Dermis blood vessel endothelial cell (primary cell): Measurements from ENCODE around the gene FABP6. TPM values are rescaled to one million over a fixed set of nuclear protein-coding genes. Genes with fewer than 3 reads are reported as not detected.
"Not testable (repeated sequence)": the region's sequence is repeated elsewhere in the genome, so short reads cannot be mapped to it uniquely, and the experiment has no call there.

ENCODE experiments used
- DNase-seq: peaks from one replicate; pipeline ENCODE4 v3.0.0; 2010
- total RNA-seq: library from RNA; depleted of rRNA; stranded (reverse); fragments of >200 nt; gene quantifications from 2 replicates; pipeline ENCODE4 v1.2.3, GENCODE V29; 2014

The FABP6 gene
- total RNA-seq, 1 donor from 2014 or later: not detected

DNA sequence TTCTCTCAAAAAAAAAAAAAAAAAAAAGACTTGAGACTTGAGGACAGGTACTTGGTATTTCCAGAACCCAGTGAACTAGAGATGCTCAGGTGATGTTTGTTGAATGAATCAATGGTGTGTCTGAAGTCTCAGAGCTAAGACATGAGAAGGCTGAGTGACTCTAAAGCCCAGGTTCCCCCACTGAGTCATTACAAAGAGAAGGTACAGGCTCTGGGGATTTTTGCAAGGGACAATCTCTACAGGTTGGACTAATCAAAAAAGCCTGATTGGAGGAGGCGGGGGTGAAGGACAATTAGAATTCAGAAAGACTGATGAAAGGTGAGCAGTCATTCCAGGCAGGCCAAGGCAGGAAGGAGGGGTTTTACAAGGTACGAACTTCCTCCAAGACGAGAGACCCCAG lies 8.2 kb upstream of the FABP6 start:
- DNase-seq: no peak

GRCh38 chr5:160227012-160227411 lies 2.3 kb upstream of the FABP6 start:
- DNase-seq: no peak

- no peak for DNase-seq
These were observed 1.6 kb downstream of the FABP6 start for GRCh38 chr5:160230686-160231527.

GRCh38 chr5:160231783-160232342 lies 2.6 kb downstream of the FABP6 start:
- DNase-seq: no peak

- DNase-seq: no peak
These were observed 3.9 kb downstream of the FABP6 start for GRCh38 chr5:160233215-160233614.

DNA sequence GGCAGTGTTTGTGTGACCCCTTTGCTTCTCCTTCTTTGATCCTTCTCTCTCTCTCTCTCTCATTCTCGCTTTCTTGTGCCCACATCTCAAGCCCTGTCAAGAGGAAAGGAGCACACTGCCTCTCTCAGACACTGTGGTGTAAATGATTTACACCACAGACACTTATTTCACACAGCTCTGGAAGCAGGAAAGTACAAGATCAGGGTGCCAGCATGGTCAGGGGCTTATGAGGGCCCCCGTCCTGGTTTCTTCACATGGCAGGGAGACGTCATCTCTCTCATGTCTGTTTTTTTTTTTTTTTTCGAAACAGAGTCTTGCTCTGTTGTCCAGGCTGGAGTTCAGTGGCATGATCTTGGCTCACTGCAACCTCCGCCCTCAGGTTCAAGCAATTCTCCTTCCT lies 6.4 kb downstream of the FABP6 start:
- no peak for DNase-seq

DNA sequence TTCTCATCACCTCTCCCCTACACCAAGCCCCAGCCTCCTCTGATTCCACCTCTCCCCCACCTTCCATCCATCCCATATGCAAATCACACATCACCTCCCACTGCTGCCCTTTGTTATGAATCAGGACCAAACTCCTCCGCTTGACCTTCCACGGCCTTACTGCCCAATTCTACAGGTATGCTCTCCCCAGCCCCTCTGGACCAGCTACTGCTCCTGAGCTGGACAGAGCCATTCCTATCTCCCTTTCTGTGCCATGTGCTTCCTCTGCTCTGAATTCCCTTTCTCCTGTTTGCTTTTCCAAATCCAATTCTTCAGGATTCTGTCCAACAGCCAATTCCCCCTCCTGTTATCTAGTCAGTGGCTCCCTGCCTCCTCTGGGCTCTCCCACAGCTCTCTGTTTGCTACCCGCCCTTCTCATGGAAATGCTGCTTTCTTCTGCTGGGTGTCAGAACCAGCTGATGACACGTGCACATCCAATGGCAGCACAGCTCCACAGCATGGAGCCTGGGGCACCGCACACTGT lies 8.3 kb downstream of the FABP6 start:
- DNase-seq: no peak

- DNase-seq: no peak
These were observed 11.0 kb downstream of the FABP6 start for GRCh38 chr5:160240350-160240749.

GRCh38 chr5:160242145-160242544 lies 12.8 kb downstream of the FABP6 start:
- DNase-seq: no peak

DNA sequence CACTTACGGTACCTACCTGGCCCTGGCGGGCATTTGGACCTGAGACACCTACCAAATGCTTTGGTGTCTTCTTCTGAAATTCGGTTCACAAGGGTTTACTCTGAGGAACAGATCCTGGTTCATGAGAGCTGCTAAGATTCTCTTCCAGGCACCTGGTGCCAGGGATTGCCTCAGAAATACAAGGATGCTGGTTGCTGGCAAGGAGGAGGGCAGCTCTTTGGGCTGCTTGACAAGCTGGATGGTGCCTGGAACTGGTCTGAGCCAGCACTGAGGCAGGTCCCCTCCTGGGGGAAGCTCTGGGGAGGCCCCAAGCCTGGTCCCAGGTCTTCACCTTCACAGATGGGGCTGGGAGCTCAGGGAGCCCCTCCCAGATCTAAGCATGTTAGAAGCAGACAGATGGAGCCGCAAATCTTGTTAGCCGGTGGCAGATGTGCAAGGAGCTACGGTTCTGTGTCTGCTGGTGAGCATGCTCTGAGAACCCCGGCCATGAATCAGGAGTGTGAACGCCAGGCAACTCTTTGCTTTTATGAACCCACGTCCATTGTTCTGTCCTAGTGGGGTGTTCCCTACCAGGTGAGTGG lies 16.3 kb downstream of the FABP6 start:
- DNase-seq: no peak

GRCh38 chr5:160249570-160249969 lies 20.3 kb downstream of the FABP6 start:
- not testable (repeated sequence) for DNase-seq

- no peak for DNase-seq
These were observed 20.9 kb downstream of the FABP6 start for GRCh38 chr5:160250226-160250625.

- no peak for DNase-seq
These were observed 21.5 kb downstream of the FABP6 start for GRCh38 chr5:160250826-160251225.

DNA sequence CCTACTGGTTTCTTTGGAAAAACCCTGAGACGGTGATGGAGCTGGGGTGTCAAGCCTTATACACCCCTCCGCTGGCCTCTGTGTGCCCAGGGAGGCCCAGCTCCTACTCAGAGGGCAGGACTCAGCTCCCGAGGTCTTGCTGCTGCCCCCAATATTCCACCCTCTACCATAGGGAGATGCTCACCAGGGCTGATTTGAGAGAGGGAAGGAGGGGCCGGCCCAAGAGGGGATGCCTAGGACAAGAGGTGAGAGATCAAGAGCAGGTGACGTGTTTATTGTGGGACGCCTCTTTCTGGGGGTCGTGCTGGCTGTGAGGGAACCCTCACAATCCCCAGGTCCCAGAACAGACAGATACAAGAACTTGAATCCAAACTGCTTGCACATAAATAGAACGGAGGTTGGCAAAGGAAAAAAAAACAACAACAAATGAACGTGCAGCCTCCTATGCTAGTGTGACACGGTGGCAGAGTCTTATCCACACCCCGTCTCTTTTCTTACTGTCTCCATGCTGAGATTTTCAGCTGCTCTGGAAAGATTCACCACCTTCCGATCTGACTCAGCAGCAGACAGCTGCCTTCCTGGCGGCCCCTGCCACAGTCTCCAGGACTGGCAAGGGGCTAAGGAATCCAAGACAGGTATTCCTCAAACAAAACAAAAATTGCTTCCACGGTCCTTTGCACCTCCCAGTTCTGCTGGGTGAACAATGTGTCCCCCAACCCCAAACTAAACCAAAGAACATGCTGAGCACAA lies 22.3 kb downstream of the FABP6 start:
- DNase-seq: no peak

DNA sequence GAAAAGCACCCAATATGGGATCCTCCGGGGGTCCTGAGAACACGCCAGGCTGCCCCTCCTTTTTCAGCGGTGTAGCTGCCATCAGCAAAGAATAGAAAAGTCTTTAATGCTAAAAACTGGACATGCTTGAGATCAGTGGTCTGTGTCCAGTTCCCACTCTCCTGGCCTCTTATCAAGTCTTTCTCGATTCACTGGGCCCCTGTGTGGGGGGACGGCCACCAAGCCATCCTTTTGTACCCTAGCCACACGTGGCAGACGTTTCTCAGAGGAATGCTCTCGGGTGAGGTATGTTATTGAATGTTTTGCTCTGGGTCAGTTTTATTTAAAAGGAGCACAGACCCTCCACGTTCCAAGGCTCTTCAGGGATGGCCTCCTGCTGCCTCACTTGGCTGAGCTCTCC lies 23.6 kb downstream of the FABP6 start:
- DNase-seq: no peak

- DNase-seq: no peak
These were observed 24.1 kb downstream of the FABP6 start for GRCh38 chr5:160253441-160253840.

GRCh38 chr5:160254706-160255105 lies 25.4 kb downstream of the FABP6 start:
- no peak for DNase-seq

DNA sequence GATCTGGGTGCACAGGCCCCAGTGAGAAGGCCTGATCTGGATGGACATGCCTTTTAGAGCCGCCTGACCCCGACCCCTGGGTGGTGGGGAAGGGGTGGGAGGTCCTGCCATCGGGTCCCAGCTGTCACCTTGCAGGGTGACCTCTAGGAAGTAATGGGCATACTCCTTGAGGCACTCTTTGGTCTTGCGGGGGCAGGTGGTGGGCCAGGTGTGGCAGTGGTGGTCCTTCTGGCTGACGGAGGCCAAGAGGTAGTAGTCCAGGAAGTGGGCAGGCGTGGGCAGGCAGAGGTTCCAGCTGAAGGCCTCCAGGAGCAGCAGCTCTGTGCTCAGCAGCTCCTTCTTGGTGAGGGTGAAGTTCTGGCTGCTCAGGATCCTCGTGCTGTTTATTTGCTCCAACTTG lies 30.0 kb downstream of the FABP6 start:
- no peak for DNase-seq

GRCh38 chr5:160260006-160260775 lies 30.9 kb downstream of the FABP6 start:
- DNase-seq: no peak

GRCh38 chr5:160260881-160261815 lies 31.8 kb downstream of the FABP6 start:
- DNase-seq: peak; percentile 43
